SK-N-SH (cell line): ENCODE results near the gene MADD. TPM values are rescaled to one million over a fixed set of nuclear protein-coding genes. Genes with fewer than 3 reads are reported as not detected.

Source experiments
- CTCF ChIA-PET: fragments of 300-600, 350-600 bp; formaldehyde crosslinking; extraction: SDS; loops from one replicate; lab custom pipeline; 2021; lab: Yijun Ruan, JAX
- POLR2A ChIA-PET: fragments of 350-600 bp; sonication (Branson Sonifier 250); formaldehyde crosslinking; extraction: SDS; loops from one replicate; lab custom pipeline; 2020; ENCODE audit warnings: antibody characterized with exemption, inconsistent platforms; lab: Yijun Ruan, JAX
- DNase-seq: peaks from one replicate; pipeline ENCODE4 v3.0.0; 2012
- H2AFZ ChIP-seq: fragments of 200-600 bp; sonication (generic); 2 replicates; pipeline ENCODE4 v1.8.1; 2016; ENCODE audit warnings: antibody characterized with exemption, mild to moderate bottlenecking, low read depth
- H3F3A ChIP-seq: fragments of 200-600 bp; sonication (generic); replicated peaks from 2 replicates; pipeline ENCODE3; 2016; ENCODE audit warnings: antibody characterized with exemption, mild to moderate bottlenecking; ENCODE audit not compliant: insufficient read depth
- H3K27ac ChIP-seq, 2 experiments: fragments of 200-500 bp in 1 of 2; fragments of 200-600 bp in 1 of 2; sonication (Bioruptor generic) in 1 of 2; sonication (generic), shearing (Covaris generic) in 1 of 2; 2 replicates each; pipeline versions ENCODE4 v1.5.1 to v1.6.1; 2014 to 2016; ENCODE audit warnings: low read depth in 2 of 2, inconsistent platforms in 1 of 2, low read length in 1 of 2, mild to moderate bottlenecking in 1 of 2, mixed read lengths in 1 of 2
- H3K27me3 ChIP-seq: fragments of 200-600 bp; sonication (generic), shearing (Covaris generic); 2 replicates; pipeline ENCODE4 v1.6.1; 2016; ENCODE audit warnings: mixed run types; ENCODE audit not compliant: insufficient read depth
- H3K36me3 ChIP-seq, 2 experiments: fragments of 200-500 bp in 1 of 2; fragments of 200-600 bp in 1 of 2; sonication (Bioruptor generic) in 1 of 2; sonication (generic) in 1 of 2; replicated peaks in 1 of 2; 2 replicates each; pipeline versions ENCODE3 to v1.5.1; 2014 to 2016; ENCODE audit warnings: low read length in 1 of 2, mild to moderate bottlenecking in 1 of 2; ENCODE audit not compliant: insufficient read depth in 2 of 2, control insufficient read depth in 1 of 2
- H3K4me1 ChIP-seq, 2 experiments: fragments of 200-500 bp in 1 of 2; fragments of 200-600 bp in 1 of 2; sonication (Bioruptor generic) in 1 of 2; sonication (generic), shearing (Covaris generic) in 1 of 2; 2 replicates each; pipeline versions ENCODE4 v1.5.1 to v1.6.1; 2014 to 2016; ENCODE audit warnings: low read depth in 1 of 2, low read length in 1 of 2, mixed run types in 1 of 2; ENCODE audit not compliant: insufficient read depth in 2 of 2, control insufficient read depth in 1 of 2
- H3K4me2 ChIP-seq: fragments of 200-600 bp; sonication (generic), shearing (Covaris generic); 2 replicates; pipeline ENCODE4 v1.6.1; 2017; ENCODE audit warnings: mixed run types
- H3K4me3 ChIP-seq, 2 experiments: fragments of 200-500 bp in 1 of 2; fragments of 200-600 bp in 1 of 2; sonication (Bioruptor generic) in 1 of 2; sonication (generic), shearing (Covaris generic) in 1 of 2; 2 replicates each; pipeline versions ENCODE4 v1.5.1 to v1.8.1; 2014 to 2016; ENCODE audit warnings: low read depth in 2 of 2, inconsistent platforms in 1 of 2, low read length in 1 of 2, mild to moderate bottlenecking in 1 of 2, mixed read lengths in 1 of 2, moderate library complexity in 1 of 2
- H3K79me2 ChIP-seq: fragments of 200-600 bp; sonication (generic); 2 replicates; pipeline ENCODE4 v1.8.1; 2017; ENCODE audit warnings: mild to moderate bottlenecking; ENCODE audit not compliant: insufficient read depth
- H3K9ac ChIP-seq: fragments of 200-600 bp; sonication (generic); 2 replicates; pipeline ENCODE4 v1.6.1; 2017; ENCODE audit warnings: mixed run types
- H3K9me2 ChIP-seq: fragments of 200-600 bp; sonication (generic); 2 replicates; pipeline ENCODE4 v1.6.1; 2017; ENCODE audit warnings: mixed run types
- H3K9me3 ChIP-seq: fragments of 200-600 bp; sonication (generic); 2 replicates; pipeline ENCODE4 v1.6.1; 2017; ENCODE audit warnings: mixed run types, mild to moderate bottlenecking, moderate library complexity
- H4K20me1 ChIP-seq: fragments of 200-600 bp; sonication (generic); 2 replicates; pipeline ENCODE4 v1.6.1; 2017; ENCODE audit warnings: mild to moderate bottlenecking, mixed run types; ENCODE audit not compliant: insufficient read depth
- CHD2 ChIP-seq: fragments of 150-350 bp; IDR thresholded peaks from 2 replicates; pipeline ENCODE4 v1.6.1; 2018; ENCODE audit warnings: low read length; ENCODE audit not compliant: partially characterized antibody
- GABPA ChIP-seq: IDR thresholded peaks from 2 replicates; pipeline ENCODE4 v1.4.0; 2012; ENCODE audit warnings: low read depth, mild to moderate bottlenecking
- GATA2 ChIP-seq: sonication (generic); formaldehyde crosslinking; IDR thresholded peaks from 2 replicates; pipeline ENCODE4 v1.5.0; 2020; ENCODE audit warnings: mild to moderate bottlenecking, missing genetic modification reagents
- MXI1 ChIP-seq: IDR thresholded peaks from 2 replicates; pipeline ENCODE4 v1.6.1; 2012; ENCODE audit warnings: mild to moderate bottlenecking, low read depth, low read length, improper control_type of control experiment
- RAD21 ChIP-seq: IDR thresholded peaks from 2 replicates; pipeline ENCODE4 v1.6.1; 2012; ENCODE audit warnings: mild to moderate bottlenecking, low read length
- RFX5 ChIP-seq: IDR thresholded peaks from 2 replicates; pipeline ENCODE4 v1.6.1; 2012; ENCODE audit warnings: mild to moderate bottlenecking, improper control_type of control experiment, low read length
- SMC3 ChIP-seq: IDR thresholded peaks from 2 replicates; pipeline ENCODE4 v1.6.1; 2012; ENCODE audit warnings: low read depth, low read length, improper control_type of control experiment
- TAF1 ChIP-seq: IDR thresholded peaks from 2 replicates; pipeline ENCODE4 v1.6.1; 2012; ENCODE audit warnings: low read depth, mild to moderate bottlenecking, low read length, moderate library complexity, borderline replicate concordance
- TCF12 ChIP-seq: IDR thresholded peaks from 2 replicates; pipeline ENCODE4 v1.4.0; 2012
- WGBS: methylation state at CpG from one replicate; pipeline ENCODE4 v1.1.6; 2017; ENCODE audit warnings: low lambda C conversion rate; 5-methylcytosine and 5-hydroxymethylcytosine counted together
- polyA plus RNA-seq, 3 experiments: library from polyadenylated mRNA; depleted of rRNA; stranded (reverse); fragments of >200 nt; gene quantifications; 2 replicates each; pipeline ENCODE4 v1.2.3, GENCODE V29; 2012
- TF ChIP-seq, protein P1 (sequence below): fragments of 200-600 bp; sonication (generic); IDR thresholded peaks from 2 replicates; pipeline ENCODE4 v1.6.1; 2017; ENCODE audit warnings: antibody characterized with exemption, mild to moderate bottlenecking, moderate library complexity
- TF ChIP-seq, protein P2 (sequence below): IDR thresholded peaks from 2 replicates; pipeline ENCODE4 v1.4.0; 2012; ENCODE audit warnings: low read depth
- TF ChIP-seq, protein P3 (sequence below): IDR thresholded peaks from 2 replicates; pipeline ENCODE4; 2012

The MADD gene
- polyA plus RNA-seq, 1 of the 3 experiments (the other 2 are of a cell fraction): 16.4 TPM

DNA sequence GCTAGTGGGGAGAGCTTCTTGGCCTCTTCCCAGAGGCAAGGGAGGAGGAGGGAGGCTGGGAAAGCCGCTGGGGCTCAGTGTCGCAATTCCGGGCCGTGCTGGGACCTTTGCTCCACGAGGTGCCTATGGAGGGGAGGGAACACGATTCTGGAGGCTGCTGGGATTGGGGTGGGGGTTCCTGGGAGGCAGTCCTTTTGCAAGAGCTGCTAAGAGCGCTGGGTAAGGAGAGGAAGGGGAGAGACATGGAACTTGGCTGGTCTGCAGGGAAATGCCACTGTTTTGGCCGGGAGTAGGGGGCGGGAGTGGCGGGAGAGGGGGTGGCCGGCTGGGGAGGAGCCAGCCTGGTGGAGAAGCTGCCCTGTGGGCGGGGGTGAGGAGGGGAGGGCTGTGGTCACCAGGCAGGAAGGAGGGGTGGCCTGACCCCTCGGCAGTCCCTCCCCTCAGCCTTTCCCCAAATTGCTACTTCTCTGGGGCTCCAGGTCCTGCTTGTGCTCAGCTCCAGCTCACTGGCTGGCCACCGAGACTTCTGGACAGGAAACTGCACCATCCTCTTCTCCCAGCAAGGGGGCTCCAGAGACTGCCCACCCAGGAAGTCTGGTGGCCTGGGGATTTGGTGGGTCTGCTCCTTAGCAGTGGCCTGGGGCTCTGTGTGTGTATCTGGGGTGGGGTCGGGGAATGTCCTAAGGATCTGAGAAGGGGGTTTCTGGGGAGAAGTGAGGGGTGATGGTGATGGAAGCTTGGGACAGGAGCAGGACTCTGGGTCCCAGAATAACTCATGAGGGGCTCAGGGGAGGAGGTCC lies 12.2 kb upstream of the MADD start, which contains the start of gene NR1H3:
NR1H3 (plus strand) TSS at position 480 of the 800 bp plus-strand sequence. CDS start 1,221 bp downstream, outside the sequence.
- Histone ChIP-seq H3K36me3 (no peaks in the 10 kb centered on the region), H3K79me2 (no peaks in the 10 kb centered on the region), H3K9me3 (no peaks in the 10 kb centered on the region), H3K4me1 (peaks cover 18 to 23% of the 10 kb centered on the region in 2 experiments; a peak in 2 of 4 replicates), H3K9me2 (no peaks in the 10 kb centered on the region), H3K4me3 (no peak within 1 kb of the TSS), H4K20me1 (no peaks in the 10 kb centered on the region), H2AFZ (0 out of 2 replicates have a peak within 1 kb of the TSS, but pooled peaks have one; percentile 46), H3K9ac (no peak within 1 kb of the TSS), H3F3A (no peaks in the 10 kb centered on the region), H3K4me2 (no peak within 1 kb of the TSS), H3K27me3 (no peaks in the 10 kb centered on the region), H3K27ac (no peak within 1 kb of the TSS; a peak in 1 of 4 replicates)
- TF ChIP-seq, protein P1, sequence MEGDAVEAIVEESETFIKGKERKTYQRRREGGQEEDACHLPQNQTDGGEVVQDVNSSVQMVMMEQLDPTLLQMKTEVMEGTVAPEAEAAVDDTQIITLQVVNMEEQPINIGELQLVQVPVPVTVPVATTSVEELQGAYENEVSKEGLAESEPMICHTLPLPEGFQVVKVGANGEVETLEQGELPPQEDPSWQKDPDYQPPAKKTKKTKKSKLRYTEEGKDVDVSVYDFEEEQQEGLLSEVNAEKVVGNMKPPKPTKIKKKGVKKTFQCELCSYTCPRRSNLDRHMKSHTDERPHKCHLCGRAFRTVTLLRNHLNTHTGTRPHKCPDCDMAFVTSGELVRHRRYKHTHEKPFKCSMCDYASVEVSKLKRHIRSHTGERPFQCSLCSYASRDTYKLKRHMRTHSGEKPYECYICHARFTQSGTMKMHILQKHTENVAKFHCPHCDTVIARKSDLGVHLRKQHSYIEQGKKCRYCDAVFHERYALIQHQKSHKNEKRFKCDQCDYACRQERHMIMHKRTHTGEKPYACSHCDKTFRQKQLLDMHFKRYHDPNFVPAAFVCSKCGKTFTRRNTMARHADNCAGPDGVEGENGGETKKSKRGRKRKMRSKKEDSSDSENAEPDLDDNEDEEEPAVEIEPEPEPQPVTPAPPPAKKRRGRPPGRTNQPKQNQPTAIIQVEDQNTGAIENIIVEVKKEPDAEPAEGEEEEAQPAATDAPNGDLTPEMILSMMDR: peak; percentile 67
- TF ChIP-seq MXI1 (no peak), SMC3 (peak; percentile 46; the same call in 1 of the 2 replicates), RAD21 (peak; percentile 66)
- ChIA-PET POLR2A (interaction anchor here (0.9 kb wide), 1 partner anchor 70 kb away, joined by 3 read pairs; no protein-coding TSS in a partner anchor), CTCF (interaction anchor here (0.6 to 5.8 kb wide), 19 partner anchors 9 to 341 kb away, joined by 3 to 78 read pairs (median 6); partner anchors contain the start of genes ACP2, ARFGAP2 and DDB2)
- 54% methylated on average over 13 of the region's 15 CpGs for WGBS
- peak; percentile 79 for DNase-seq

DNA sequence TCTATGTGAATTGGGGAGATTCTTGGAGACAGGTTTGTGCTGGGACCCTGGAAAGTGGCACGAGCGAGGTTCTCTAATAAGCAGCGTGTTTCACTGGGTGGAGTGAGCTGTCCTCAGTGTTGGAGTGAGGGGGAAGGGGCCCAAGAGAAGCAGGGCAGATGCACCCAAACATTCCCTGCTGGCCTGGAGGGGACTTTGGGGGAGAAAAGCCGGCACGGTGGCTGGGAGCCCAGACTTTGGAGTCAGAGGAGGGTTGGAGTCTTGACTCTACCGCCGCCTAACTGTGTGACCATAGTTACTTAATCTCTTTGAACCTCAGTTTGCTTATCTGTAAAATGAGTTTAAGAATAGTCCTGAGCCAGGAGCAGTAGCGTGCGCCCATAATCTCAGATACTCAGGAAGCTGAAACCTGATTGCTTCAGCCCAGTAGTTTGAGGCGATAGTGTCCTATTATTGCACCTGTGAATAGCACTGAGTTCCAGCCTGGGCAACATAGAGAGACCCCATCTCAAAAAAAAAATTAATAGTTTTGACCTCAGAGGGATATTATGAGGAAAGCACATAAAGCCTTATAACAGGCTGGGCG lies 11.5 kb upstream of the MADD start:
- 93% methylated on average over 10 of the region's 11 CpGs for WGBS
- no peak overlapping the region for H3K4me2 ChIP-seq
- POLR2A ChIA-PET: interaction anchor here (0.9 to 1.8 kb wide), 2 partner anchors 71 kb away, joined by 3 to 11 read pairs; partner anchors contain the start of gene PACSIN3
- no peaks in the 10 kb centered on the region for H3F3A ChIP-seq
- H3K36me3 ChIP-seq: no peaks in the 10 kb centered on the region
- no peak overlapping the region; a peak in 1 of 4 replicates for H3K27ac ChIP-seq
- no peak overlapping the region for H2AFZ ChIP-seq
- no peaks in the 10 kb centered on the region for H3K9me2 ChIP-seq
- H3K4me1 ChIP-seq: peaks cover 18 to 23% of the 10 kb centered on the region in 2 experiments; a peak in 2 of 4 replicates
- no peak for DNase-seq
- CTCF ChIA-PET: interaction anchor here (0.9 to 5.8 kb wide), 27 partner anchors 8 to 342 kb away, joined by 3 to 78 read pairs (median 7); partner anchors contain the start of genes ACP2, ARFGAP2 and DDB2
- H3K9me3 ChIP-seq: no peaks in the 10 kb centered on the region
- no peak overlapping the region for H3K4me3 ChIP-seq
- no peak overlapping the region for H3K9ac ChIP-seq
- H3K27me3 ChIP-seq: no peaks in the 10 kb centered on the region
- no peaks in the 10 kb centered on the region for H4K20me1 ChIP-seq
- TF ChIP-seq CHD2 (no peak), TAF1 (no peak), GATA2 (no peak), TCF12 (no peak), RFX5 (no peak), GABPA (no peak)
- TF ChIP-seq, protein P2, sequence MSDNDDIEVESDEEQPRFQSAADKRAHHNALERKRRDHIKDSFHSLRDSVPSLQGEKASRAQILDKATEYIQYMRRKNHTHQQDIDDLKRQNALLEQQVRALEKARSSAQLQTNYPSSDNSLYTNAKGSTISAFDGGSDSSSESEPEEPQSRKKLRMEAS: no peak
- TF ChIP-seq, protein P3, sequence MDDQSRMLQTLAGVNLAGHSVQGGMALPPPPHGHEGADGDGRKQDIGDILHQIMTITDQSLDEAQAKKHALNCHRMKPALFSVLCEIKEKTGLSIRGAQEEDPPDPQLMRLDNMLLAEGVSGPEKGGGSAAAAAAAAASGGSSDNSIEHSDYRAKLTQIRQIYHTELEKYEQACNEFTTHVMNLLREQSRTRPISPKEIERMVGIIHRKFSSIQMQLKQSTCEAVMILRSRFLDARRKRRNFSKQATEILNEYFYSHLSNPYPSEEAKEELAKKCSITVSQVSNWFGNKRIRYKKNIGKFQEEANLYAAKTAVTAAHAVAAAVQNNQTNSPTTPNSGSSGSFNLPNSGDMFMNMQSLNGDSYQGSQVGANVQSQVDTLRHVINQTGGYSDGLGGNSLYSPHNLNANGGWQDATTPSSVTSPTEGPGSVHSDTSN: no peak
- no peaks in the 10 kb centered on the region for H3K79me2 ChIP-seq
